ENCODE results near the gene DOK6. TPM values are rescaled to one million over a fixed set of nuclear protein-coding genes. Genes with fewer than 3 reads are reported as not detected.

Gene DOK6
- total RNA-seq, 4 donors from 2014 or later = 0.20 to 0.37 (median 0.30) TPM

GRCh38 chr18:69400976-69401225, 213 bp downstream of the DOK6 start:
- Histone ChIP-seq H3K27ac (peak overlapping the region in 2 of 4 donors; percentile 21 to 25), H3K4me3 (peak overlapping the region; percentile 11 to 53 (median 31))

DNA sequence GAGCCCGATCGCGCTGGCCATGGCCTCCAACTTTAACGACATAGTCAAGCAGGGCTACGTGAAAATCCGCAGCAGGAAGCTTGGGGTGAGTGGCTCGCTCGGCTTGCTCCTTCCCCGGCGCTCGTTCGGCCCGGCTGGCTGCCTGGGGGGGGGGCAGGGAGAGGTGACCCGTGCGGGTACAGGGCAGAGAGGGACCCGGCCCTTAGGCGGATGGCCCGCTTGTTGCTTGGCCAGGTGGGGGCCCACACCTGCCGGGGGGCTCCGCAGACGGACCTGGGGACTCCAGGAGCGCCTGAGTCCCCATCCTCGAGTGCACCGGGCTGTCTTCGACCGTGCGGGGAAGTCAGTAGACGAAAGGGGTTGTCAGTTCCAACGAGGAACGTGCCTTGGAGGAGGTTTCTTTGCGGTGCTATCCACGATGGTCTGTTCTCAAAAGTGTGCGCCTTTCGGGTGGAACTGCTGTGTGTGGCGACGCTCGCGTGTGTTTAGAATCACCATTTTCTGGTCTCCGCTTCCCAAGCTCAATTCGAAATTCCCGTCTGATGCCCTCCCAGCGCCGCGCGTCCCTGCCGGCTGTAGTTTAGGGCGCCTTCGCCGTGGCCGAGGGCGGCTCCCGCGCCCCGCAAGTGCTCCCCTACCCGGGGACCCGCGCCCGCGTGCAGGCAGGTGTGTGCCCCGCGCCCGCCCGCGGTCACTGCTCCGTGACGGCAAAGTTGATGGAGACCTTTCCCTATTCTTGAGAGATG, 711 bp downstream of the DOK6 start:
- intact Hi-C loops (cut with DNase I; ENCODE audit: low total_unique reads) (loop anchor here (5.0 kb wide), 1 partner anchor 49 kb away; no protein-coding TSS in a partner anchor), in situ Hi-C loops (cut with MboI; ENCODE audit: low pct_ligation_motif_present in 1 of 4, low pct_unique_long_range_greater_than_20kb in 1 of 4, low sequenced_read_pairs in 3 of 4) (no loop called here)
- Histone ChIP-seq H3K9me3 (no peaks in the 10 kb centered on the region), H3K27ac (peak overlapping the region in 2 of 4 donors; percentile 21 to 25), H3K4me3 (peak overlapping the region; percentile 11 to 53 (median 31)), H3K36me3 (no peaks in the 10 kb centered on the region), H3K4me1 (peaks cover 0 to 19% (median 3%) of the 10 kb centered on the region in 4 donors), H3K27me3 (peaks cover 54% of the 10 kb centered on the region)
- TF ChIP-seq EP300 (IDR thresholded peaks at IDR 0.05; ENCODE audit: low read depth) = no peak
- no peak for TF ChIP-seq POLR2A (IDR thresholded peaks at IDR 0.05)
- no peak for TF ChIP-seq CTCF (IDR thresholded peaks at IDR 0.05)
- TF ChIP-seq POLR2AphosphoS5 (IDR thresholded peaks at IDR 0.05) = no peak
- DNase-seq = peak; percentile 7
- WGBS, 2 donors (ENCODE audit: low coverage in 1 of 2) = 8% methylated on average over 53 of the region's 66 CpGs; no CpG with 5 or more reads in 1 of the 2 donors

More at GRCh38 chr18:69400976-69401225, 213 bp downstream of the DOK6 start:
- no peak for TF ChIP-seq CTCF (IDR thresholded peaks at IDR 0.05)
- TF ChIP-seq POLR2A (IDR thresholded peaks at IDR 0.05) = no peak
- no peak for TF ChIP-seq POLR2AphosphoS5 (IDR thresholded peaks at IDR 0.05)
- TF ChIP-seq EP300 (IDR thresholded peaks at IDR 0.05; ENCODE audit: low read depth) = no peak
- in situ Hi-C loops (cut with MboI; ENCODE audit: low pct_ligation_motif_present in 1 of 4, low pct_unique_long_range_greater_than_20kb in 1 of 4, low sequenced_read_pairs in 3 of 4) = no loop called here
- 3% methylated on average over 29 of the region's 47 CpGs; no CpG with 5 or more reads in 1 of the 2 donors for WGBS, 2 donors (ENCODE audit: low coverage in 1 of 2)
- peaks cover 0 to 19% (median 3%) of the 10 kb centered on the region in 4 donors for H3K4me1 ChIP-seq
- no peaks in the 10 kb centered on the region for H3K9me3 ChIP-seq
- no peak for DNase-seq
- peaks cover 54% of the 10 kb centered on the region for H3K27me3 ChIP-seq
- no peaks in the 10 kb centered on the region for H3K36me3 ChIP-seq
- intact Hi-C loops (cut with DNase I; ENCODE audit: low total_unique reads) = loop anchor here (5.0 kb wide), 1 partner anchor 49 kb away; no protein-coding TSS in a partner anchor

GRCh38 chr18:69401972-69402532, 1.4 kb downstream of the DOK6 start:
- H3K27ac ChIP-seq = no peak overlapping the region
- peak overlapping the region in 3 of 4 donors; percentile 28 to 53 (median 34) for H3K4me3 ChIP-seq

More at GRCh38 chr18:69401972-69402532, 1.4 kb downstream of the DOK6 start:
- in situ Hi-C loops (cut with MboI; ENCODE audit: low pct_ligation_motif_present in 1 of 4, low pct_unique_long_range_greater_than_20kb in 1 of 4, low sequenced_read_pairs in 3 of 4) = no loop called here
- intact Hi-C loops (cut with DNase I; ENCODE audit: low total_unique reads) = loop anchor here (5.0 kb wide), 1 partner anchor 50 kb away; no protein-coding TSS in a partner anchor
- no peak for DNase-seq
- TF ChIP-seq EP300 (IDR thresholded peaks at IDR 0.05; ENCODE audit: low read depth) (no peak), POLR2A (IDR thresholded peaks at IDR 0.05) (no peak), CTCF (IDR thresholded peaks at IDR 0.05) (no peak), POLR2AphosphoS5 (IDR thresholded peaks at IDR 0.05) (no peak)
- WGBS, 2 donors (ENCODE audit: low coverage in 1 of 2) = 18 to 31% methylated on average over 7 to 19 of the region's 19 CpGs
- no peaks in the 10 kb centered on the region for H3K36me3 ChIP-seq
- H3K4me1 ChIP-seq = peaks cover 0 to 19% (median 3%) of the 10 kb centered on the region in 4 donors
- no peaks in the 10 kb centered on the region for H3K9me3 ChIP-seq
- H3K27me3 ChIP-seq = peaks cover 54% of the 10 kb centered on the region

Measured in transverse colon (tissue), 4 donors.